GM12873 (cell line): ENCODE data around the gene GPR137C.

Source experiments
- CTCF ChIP-seq: IDR thresholded peaks from 2 replicates; pipeline ENCODE4 v1.5.1; 2012; ENCODE audit warnings: low read depth, mild to moderate bottlenecking, moderate library complexity, low read length, control low read depth; ENCODE audit not compliant: insufficient read depth; ENCODE audit errors: missing control alignments

Gene GPR137C

GRCh38 chr14:52583544-52583943 lies 30.9 kb downstream of the GPR137C start:
- no peak for TF ChIP-seq CTCF

GRCh38 chr14:52589646-52590045 lies 37.0 kb downstream of the GPR137C start:
- no peak for TF ChIP-seq CTCF

- no peak for TF ChIP-seq CTCF
Measured at GRCh38 chr14:52590318-52590717, 37.7 kb downstream of the GPR137C start.

- no peak for TF ChIP-seq CTCF
Measured at GRCh38 chr14:52596320-52596719, 43.7 kb downstream of the GPR137C start.

GRCh38 chr14:52596861-52597260 lies 44.2 kb downstream of the GPR137C start:
- no peak for TF ChIP-seq CTCF

GRCh38 chr14:52598568-52598967 lies 45.9 kb downstream of the GPR137C start:
- TF ChIP-seq CTCF, result no peak

GRCh38 chr14:52599974-52600373 lies 47.3 kb downstream of the GPR137C start:
- no peak for TF ChIP-seq CTCF
